IMR-90 (cell line): Measurements from ENCODE around the gene CLK2. TPM values are rescaled to one million over a fixed set of nuclear protein-coding genes. Genes with fewer than 3 reads are reported as not detected.
"Not testable (repeated sequence)": the region's sequence is repeated elsewhere in the genome, so short reads cannot be mapped to it uniquely, and the experiment has no call there.

ENCODE experiments used
- ATAC-seq: fragments of 200-7000 bp; cut with Tn5 transposase; 2 replicates; pipeline ENCODE4 v1.9.1; 2020; ENCODE audit warnings: low read depth, mild to moderate bottlenecking, moderate library complexity
- BruUV-seq: library from RNA; stranded (reverse); fragments of 400-500 nt; replicated peaks from 2 replicates; lab custom pipeline; 2021; lab: Mats Ljungman, UMichigan
- CTCF ChIA-PET: fragments of 300-600 bp; formaldehyde crosslinking; extraction: SDS; loops from one replicate; lab custom pipeline; 2021; ENCODE audit warnings: antibody characterized with exemption; lab: Yijun Ruan, JAX
- POLR2A ChIA-PET: fragments of 300-600 bp; sonication (Branson Sonifier 250); formaldehyde crosslinking; loops from one replicate; lab custom pipeline; 2022; ENCODE audit warnings: antibody characterized with exemption; ENCODE audit not compliant: unreplicated experiment; lab: Charles Lee
- DNase-seq: peaks from one replicate; pipeline ENCODE4 v3.0.0; 2013
- H2AFZ ChIP-seq: replicated peaks from 2 replicates; pipeline ENCODE3; 2013; ENCODE audit warnings: low read length, mild to moderate bottlenecking; ENCODE audit not compliant: poor library complexity
- H2AK5ac ChIP-seq: 2 replicates; pipeline ENCODE4 v1.6.1; 2013; ENCODE audit warnings: low read depth, low read length, inconsistent platforms
- H2AK9ac ChIP-seq: replicated peaks from 2 replicates; pipeline ENCODE3; 2013; ENCODE audit warnings: mild to moderate bottlenecking, low read depth, low read length, moderate library complexity; ENCODE audit not compliant: poor library complexity
- H2BK120ac ChIP-seq: 2 replicates; pipeline ENCODE4 v1.6.1; 2013; ENCODE audit warnings: low read depth, low read length, inconsistent platforms
- H2BK15ac ChIP-seq: 3 replicates; pipeline ENCODE4 v1.6.1; 2013; ENCODE audit warnings: low read depth, low read length, inconsistent platforms
- H2BK20ac ChIP-seq: 2 replicates; pipeline ENCODE4 v1.6.1; 2013; ENCODE audit warnings: low read depth, mild to moderate bottlenecking, inconsistent platforms, low read length, moderate library complexity
- H2BK5ac ChIP-seq: 2 replicates; pipeline ENCODE4 v1.6.1; 2013; ENCODE audit warnings: mild to moderate bottlenecking, low read depth, low read length, inconsistent platforms; ENCODE audit not compliant: poor library complexity, severe bottlenecking
- H3K14ac ChIP-seq: replicated peaks from 2 replicates; pipeline ENCODE4 v1.6.1; 2013; ENCODE audit warnings: low read depth, low read length, inconsistent platforms
- H3K18ac ChIP-seq: 2 replicates; pipeline ENCODE4 v1.6.1; 2013; ENCODE audit warnings: low read depth, low read length, control low read depth
- H3K23ac ChIP-seq: 2 replicates; pipeline ENCODE4 v1.6.1; 2013; ENCODE audit warnings: low read depth, low read length, inconsistent platforms
- H3K27ac ChIP-seq: 2 replicates; pipeline ENCODE4 v1.5.1; 2013; ENCODE audit warnings: mild to moderate bottlenecking, control low read depth, low read length; ENCODE audit not compliant: insufficient read depth
- H3K27me3 ChIP-seq: 2 replicates; pipeline ENCODE4 v1.6.1; 2013; ENCODE audit warnings: low read length; ENCODE audit not compliant: control insufficient read depth, insufficient read depth
- H3K36me3 ChIP-seq: 2 replicates; pipeline ENCODE4 v1.6.1; 2013; ENCODE audit warnings: low read length, mixed read lengths; ENCODE audit not compliant: control insufficient read depth, insufficient read depth
- H3K4ac ChIP-seq: 2 replicates; pipeline ENCODE4 v1.6.1; 2013; ENCODE audit warnings: low read depth, low read length, inconsistent platforms
- H3K4me1 ChIP-seq: 2 replicates; pipeline ENCODE4 v1.6.1; 2013; ENCODE audit warnings: low read length, mixed read lengths; ENCODE audit not compliant: control insufficient read depth, insufficient read depth
- H3K4me2 ChIP-seq: 2 replicates; pipeline ENCODE4 v1.6.1; 2013; ENCODE audit warnings: low read depth, mild to moderate bottlenecking, control low read depth, low read length, moderate library complexity
- H3K4me3 ChIP-seq: 2 replicates; pipeline ENCODE4 v1.5.1; 2013; ENCODE audit warnings: low read depth, mild to moderate bottlenecking, control low read depth, low read length, moderate library complexity; ENCODE audit not compliant: insufficient read depth
- H3K56ac ChIP-seq: 2 replicates; pipeline ENCODE4 v1.6.1; 2013; ENCODE audit warnings: low read length, inconsistent platforms; ENCODE audit not compliant: insufficient read depth; ENCODE audit errors: extremely low read depth
- H3K79me1 ChIP-seq, 2 experiments: 2 replicates each; pipeline ENCODE4 v1.6.1; 2013; ENCODE audit warnings: low read length in 2 of 2, inconsistent platforms in 1 of 2, low read depth in 1 of 2
- H3K9ac ChIP-seq: 2 replicates; pipeline ENCODE4 v1.6.1; 2013; ENCODE audit warnings: low read depth, low read length, control low read depth
- H3K9me1 ChIP-seq: 2 replicates; pipeline ENCODE4 v1.6.1; 2013; ENCODE audit warnings: low read length, inconsistent platforms; ENCODE audit not compliant: insufficient read depth
- H3K9me3 ChIP-seq: 2 replicates; pipeline ENCODE4 v1.6.1; 2013; ENCODE audit warnings: low read length; ENCODE audit not compliant: control insufficient read depth, insufficient read depth
- H4K20me1 ChIP-seq: 2 replicates; pipeline ENCODE4 v1.6.1; 2013; ENCODE audit warnings: low read length, inconsistent platforms; ENCODE audit not compliant: insufficient read depth
- H4K5ac ChIP-seq: 2 replicates; pipeline ENCODE4 v1.6.1; 2013; ENCODE audit warnings: mild to moderate bottlenecking, low read depth, low read length, control low read depth
- H4K8ac ChIP-seq, 2 experiments: 2 replicates each; pipeline ENCODE4 v1.6.1; 2013; ENCODE audit warnings: low read depth in 2 of 2, low read length in 2 of 2, control low read depth in 1 of 2, inconsistent platforms in 1 of 2
- H4K91ac ChIP-seq: 2 replicates; pipeline ENCODE4 v1.6.1; 2013; ENCODE audit warnings: low read depth, low read length, inconsistent platforms; ENCODE audit not compliant: insufficient read depth
- WGBS, 2 experiments: methylation state at CpG; one replicate each; pipeline versions ENCODE4 v1.1.5 to v1.1.7; 2013; ENCODE audit warnings: missing lambda C conversion rate in 2 of 2; ENCODE audit not compliant: insufficient read length in 1 of 2; ENCODE audit errors: extremely low coverage in 2 of 2; 5-methylcytosine and 5-hydroxymethylcytosine counted together
- dilution Hi-C: fragments of 300-500 bp; cut with HindIII; formaldehyde crosslinking; loops from one replicate; pipeline ENCODE4 v1.14.3; 2018; ENCODE audit warnings: low sequenced_read_pairs; ENCODE audit not compliant: unreplicated experiment
- in situ Hi-C: fragments of 300-500 bp; cut with MboI; formaldehyde crosslinking; loops from 3 replicates; pipeline ENCODE4 v1.14.3; 2019; ENCODE audit warnings: low sequenced_read_pairs, inconsistent platforms, mixed read lengths
- intact Hi-C: fragments of 100-400 bp; cut with micrococcal nuclease; formaldehyde crosslinking; loops from 2 replicates; pipeline ENCODE4 v1.10.0; 2022
- polyA plus RNA-seq, 3 experiments: library from polyadenylated mRNA; depleted of rRNA; stranded (reverse); fragments of >200 nt; gene quantifications; 2 replicates each; pipeline ENCODE4 v1.2.3, GENCODE V29; 2012; ENCODE audit warnings: low replicate concordance in 1 of 3
- total RNA-seq: library from RNA; depleted of rRNA; stranded (reverse); fragments of >200 nt; gene quantifications from 2 replicates; pipeline ENCODE4 v1.2.3, GENCODE V29; 2012; rRNA removed

Gene CLK2
- total and polyA plus RNA-seq, 2 of the 4 experiments (the other 2 are of a cell fraction), result 19.7 to 61.2 TPM

DNA sequence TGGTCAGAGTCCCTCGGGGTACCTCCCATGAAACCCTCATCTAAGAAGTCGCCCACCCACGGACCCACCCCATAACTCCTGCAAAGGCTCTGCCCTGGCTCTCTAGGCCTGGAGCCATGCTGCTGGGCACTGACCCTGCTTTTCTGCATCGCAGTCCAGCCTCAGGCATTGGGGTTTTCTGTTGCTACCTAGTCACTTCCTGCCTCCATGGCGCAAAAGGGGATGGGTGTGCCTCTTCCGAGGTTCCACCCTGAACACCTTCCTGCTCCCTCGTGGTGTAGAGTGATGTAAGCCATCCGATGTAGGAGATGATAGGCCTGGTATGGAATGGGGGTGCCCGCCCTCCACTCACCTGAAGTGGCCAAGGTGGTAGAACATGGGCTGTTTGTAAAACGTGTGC is 58.6 kb downstream of the CLK2 start:
- H3K4me2 ChIP-seq, H3K23ac ChIP-seq, H3K9me3 ChIP-seq, ATAC-seq, CTCF ChIA-PET, H3K9ac ChIP-seq, H2AFZ ChIP-seq, H3K56ac ChIP-seq, H3K14ac ChIP-seq, H3K4me1 ChIP-seq, POLR2A ChIA-PET, H2BK15ac ChIP-seq, H3K4ac ChIP-seq, H2BK5ac ChIP-seq, H4K20me1 ChIP-seq, H3K27ac ChIP-seq, H4K91ac ChIP-seq, DNase-seq, H4K5ac ChIP-seq, H3K18ac ChIP-seq, H3K4me3 ChIP-seq, H3K27me3 ChIP-seq, in situ Hi-C loops, H2AK9ac ChIP-seq, H2BK20ac ChIP-seq, H2AK5ac ChIP-seq, dilution Hi-C loops, intact Hi-C loops, H3K9me1 ChIP-seq, H2BK120ac ChIP-seq, BruUV-seq, H4K8ac ChIP-seq: not testable (repeated sequence)
- no CpG with 5 or more reads among the region's 10 CpGs for WGBS, 2 experiments
- peaks cover 12% of the 10 kb centered on the region for H3K36me3 ChIP-seq
- H3K79me1 ChIP-seq, result peaks cover 9 to 18% of the 10 kb centered on the region in 2 experiments

Other genes with a start within 250 kb of the CLK2 start
- not detected in 2 replicates for gene DCST2, start 239.7 kb downstream of the CLK2 start, total RNA-seq
- gene DCST2, start 239.7 kb downstream of the CLK2 start, polyA plus RNA-seq (2012; rRNA removed), result 0.14 and 0.30 TPM in 2 replicates
- gene DCST1, start 239.7 kb downstream of the CLK2 start, total RNA-seq, result not detected in 2 replicates
- gene DCST1, start 239.7 kb downstream of the CLK2 start, polyA plus RNA-seq (2012; rRNA removed), result not detected in 2 replicates
- 25.6 and 29.7 TPM in 2 replicates for gene ADAM15, start 222.2 kb downstream of the CLK2 start, total RNA-seq
- gene ADAM15, start 222.2 kb downstream of the CLK2 start, polyA plus RNA-seq (2012; rRNA removed), result 52.4 and 65.6 TPM in 2 replicates
- gene EFNA4, start 209.8 kb downstream of the CLK2 start, total RNA-seq, result 3.3 and 3.8 TPM in 2 replicates
- gene EFNA4, start 209.8 kb downstream of the CLK2 start, polyA plus RNA-seq (2012; rRNA removed), result 11.8 and 16.3 TPM in 2 replicates
- gene EFNA3, start 194.7 kb downstream of the CLK2 start, total RNA-seq, result 0.56 and 0.72 TPM in 2 replicates
- 1.6 TPM in 2 replicates for gene EFNA3, start 194.7 kb downstream of the CLK2 start, polyA plus RNA-seq (2012; rRNA removed)
- gene EFNA1, start 145.6 kb downstream of the CLK2 start, total RNA-seq, result 0.28 and 0.90 TPM in 2 replicates
- gene EFNA1, start 145.6 kb downstream of the CLK2 start, polyA plus RNA-seq (2012; rRNA removed), result 1.4 and 1.6 TPM in 2 replicates
- gene SLC50A1, start 137.7 kb downstream of the CLK2 start, total RNA-seq, result 20.6 and 21.1 TPM in 2 replicates
- gene SLC50A1, start 137.7 kb downstream of the CLK2 start, polyA plus RNA-seq (2012; rRNA removed), result 19.5 and 20.8 TPM in 2 replicates
- 29.0 and 30.6 TPM in 2 replicates for gene DPM3, start 133.0 kb downstream of the CLK2 start, total RNA-seq
- gene DPM3, start 133.0 kb downstream of the CLK2 start, polyA plus RNA-seq (2012; rRNA removed), result 129 and 138 TPM in 2 replicates
- gene KRTCAP2, start 100.2 kb downstream of the CLK2 start, total RNA-seq, result 76.1 and 76.7 TPM in 2 replicates
- gene KRTCAP2, start 100.2 kb downstream of the CLK2 start, polyA plus RNA-seq (2012; rRNA removed), result 189 and 232 TPM in 2 replicates
- gene TRIM46, start 99.7 kb downstream of the CLK2 start, total RNA-seq, result 2.3 and 2.5 TPM in 2 replicates
- 6.2 and 6.9 TPM in 2 replicates for gene TRIM46, start 99.7 kb downstream of the CLK2 start, polyA plus RNA-seq (2012; rRNA removed)
- gene THBS3, start 65.6 kb downstream of the CLK2 start, total RNA-seq, result 13.1 and 15.1 TPM in 2 replicates
- 28.3 and 30.4 TPM in 2 replicates for gene THBS3, start 65.6 kb downstream of the CLK2 start, polyA plus RNA-seq (2012; rRNA removed)
- 51.4 and 67.2 TPM in 2 replicates for gene MTX1, start 64.8 kb downstream of the CLK2 start, total RNA-seq
- 73.7 and 73.9 TPM in 2 replicates for gene MTX1, start 64.8 kb downstream of the CLK2 start, polyA plus RNA-seq (2012; rRNA removed)
- 1.4 TPM in 2 replicates for gene ENTREP3, start 18.0 kb downstream of the CLK2 start, total RNA-seq
- gene ENTREP3, start 18.0 kb downstream of the CLK2 start, polyA plus RNA-seq (2012; rRNA removed), result 23.8 and 27.9 TPM in 2 replicates
- gene SCAMP3, start 11.1 kb downstream of the CLK2 start, total RNA-seq, result 29.2 and 30.5 TPM in 2 replicates
- 118 and 144 TPM in 2 replicates for gene SCAMP3, start 11.1 kb downstream of the CLK2 start, polyA plus RNA-seq (2012; rRNA removed)
- gene HCN3, start 4.0 kb upstream of the CLK2 start, total RNA-seq, result 0.36 and 0.83 TPM in 2 replicates
- gene HCN3, start 4.0 kb upstream of the CLK2 start, polyA plus RNA-seq (2012; rRNA removed), result 2.7 and 2.9 TPM in 2 replicates
- gene PKLR, start 27.9 kb upstream of the CLK2 start, total RNA-seq, result not detected in 2 replicates
- gene PKLR, start 27.9 kb upstream of the CLK2 start, polyA plus RNA-seq (2012; rRNA removed), result 0.03 TPM in 1 of 2 replicates, not detected in the other
- gene FDPS, start 35.4 kb upstream of the CLK2 start, total RNA-seq, result 176 and 191 TPM in 2 replicates
- gene FDPS, start 35.4 kb upstream of the CLK2 start, polyA plus RNA-seq (2012; rRNA removed), result 183 and 186 TPM in 2 replicates
- gene RUSC1, start 47.4 kb upstream of the CLK2 start, total RNA-seq, result 4.1 and 4.2 TPM in 2 replicates
- gene RUSC1, start 47.4 kb upstream of the CLK2 start, polyA plus RNA-seq (2012; rRNA removed), result 31.4 and 32.7 TPM in 2 replicates